HG02852 (cell line): ENCODE measurements around the gene RARA.

Experiments used
- ATAC-seq: cut with Tn5 transposase; IDR thresholded peaks from one replicate; pipeline ENCODE4 v1.9.1; 2021; ENCODE audit warnings: mild to moderate bottlenecking, moderate library complexity; ENCODE audit not compliant: unreplicated experiment

RARA gene

DNA sequence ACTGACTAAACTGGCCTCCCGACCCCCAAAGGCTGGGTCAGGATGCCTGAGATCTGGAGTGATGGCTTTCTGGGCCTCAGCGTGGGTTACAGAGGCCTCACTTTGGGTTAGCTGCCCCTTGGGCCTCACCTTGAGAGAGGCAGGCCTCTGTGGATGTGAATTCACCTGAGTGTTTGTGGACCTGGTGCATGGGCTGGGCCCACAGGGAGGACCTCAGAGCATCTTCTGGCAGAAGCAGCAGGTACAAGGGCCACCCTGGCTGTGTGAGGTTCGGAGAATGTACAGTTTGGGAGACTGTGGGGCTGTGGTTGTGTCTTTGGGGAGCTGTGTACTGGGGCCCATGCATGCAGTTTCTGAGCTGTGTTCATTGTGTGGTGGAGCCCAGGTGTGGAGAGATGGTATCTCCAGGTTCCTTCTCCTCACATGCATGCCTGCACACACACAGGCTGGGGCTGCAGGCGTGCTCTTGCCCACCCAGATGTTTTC lies 18.3 kb downstream of the RARA start:
- ATAC-seq, result no peak

GRCh38 chr17:40327735-40328385 lies 18.9 kb downstream of the RARA start:
- no peak for ATAC-seq

DNA sequence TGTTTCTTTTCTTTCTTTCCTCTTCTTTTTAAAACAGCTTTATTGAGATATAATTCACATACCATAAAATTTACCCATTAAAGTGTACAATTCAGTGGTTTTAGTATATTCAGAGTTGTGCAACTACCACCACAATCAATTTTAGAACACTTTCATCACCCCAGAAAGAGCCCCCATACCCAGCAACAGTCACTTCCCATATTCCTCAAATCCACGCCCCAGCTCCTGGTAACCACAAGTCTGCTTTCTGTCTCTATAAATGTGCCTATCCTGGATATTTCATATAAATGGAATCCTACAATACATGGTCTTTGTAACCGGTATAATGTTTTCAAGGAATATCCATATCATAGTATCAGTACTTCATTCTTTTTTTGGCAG lies 19.4 kb downstream of the RARA start:
- no peak for ATAC-seq

- ATAC-seq, result no peak
These were observed 21.1 kb downstream of the RARA start for GRCh38 chr17:40329839-40330794.

DNA sequence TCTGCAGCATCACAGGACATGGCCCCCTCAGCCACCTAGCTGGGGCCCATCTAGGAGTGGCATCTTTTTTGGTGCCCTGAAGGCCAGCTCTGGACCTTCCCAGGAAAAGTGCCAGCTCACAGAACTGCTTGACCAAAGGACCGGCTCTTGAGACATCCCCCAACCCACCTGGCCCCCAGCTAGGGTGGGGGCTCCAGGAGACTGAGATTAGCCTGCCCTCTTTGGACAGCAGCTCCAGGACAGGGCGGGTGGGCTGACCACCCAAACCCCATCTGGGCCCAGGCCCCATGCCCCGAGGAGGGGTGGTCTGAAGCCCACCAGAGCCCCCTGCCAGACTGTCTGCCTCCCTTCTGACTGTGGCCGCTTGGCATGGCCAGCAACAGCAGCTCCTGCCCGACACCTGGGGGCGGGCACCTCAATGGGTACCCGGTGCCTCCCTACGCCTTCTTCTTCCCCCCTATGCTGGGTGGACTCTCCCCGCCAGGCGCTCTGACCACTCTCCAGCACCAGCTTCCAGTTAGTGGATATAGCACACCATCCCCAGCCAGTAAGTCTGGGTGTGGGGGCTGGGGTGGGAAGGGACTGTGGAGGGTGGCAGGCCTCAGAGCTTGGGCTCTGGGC lies 22.0 kb downstream of the RARA start:
- no peak for ATAC-seq

- ATAC-seq, result no peak
These were observed 23.0 kb downstream of the RARA start for GRCh38 chr17:40331743-40332641.

GRCh38 chr17:40333781-40334448 lies 24.9 kb downstream of the RARA start:
- no peak for ATAC-seq

- ATAC-seq, result no peak
These were observed 26.6 kb downstream of the RARA start for GRCh38 chr17:40335620-40336019.

GRCh38 chr17:40337351-40337750 lies 28.4 kb downstream of the RARA start:
- ATAC-seq, result no peak

GRCh38 chr17:40338058-40338457 lies 29.1 kb downstream of the RARA start:
- ATAC-seq, result no peak

GRCh38 chr17:40338941-40339649 lies 30.1 kb downstream of the RARA start:
- ATAC-seq, result no peak

GRCh38 chr17:40340327-40340726 lies 31.3 kb downstream of the RARA start:
- no peak for ATAC-seq

GRCh38 chr17:40340880-40341807 lies 32.2 kb downstream of the RARA start:
- peak; percentile 74 for ATAC-seq

- no peak for ATAC-seq
These were observed 33.0 kb downstream of the RARA start for GRCh38 chr17:40341808-40342503.

GRCh38 chr17:40342504-40343218 lies 33.7 kb downstream of the RARA start:
- no peak for ATAC-seq

DNA sequence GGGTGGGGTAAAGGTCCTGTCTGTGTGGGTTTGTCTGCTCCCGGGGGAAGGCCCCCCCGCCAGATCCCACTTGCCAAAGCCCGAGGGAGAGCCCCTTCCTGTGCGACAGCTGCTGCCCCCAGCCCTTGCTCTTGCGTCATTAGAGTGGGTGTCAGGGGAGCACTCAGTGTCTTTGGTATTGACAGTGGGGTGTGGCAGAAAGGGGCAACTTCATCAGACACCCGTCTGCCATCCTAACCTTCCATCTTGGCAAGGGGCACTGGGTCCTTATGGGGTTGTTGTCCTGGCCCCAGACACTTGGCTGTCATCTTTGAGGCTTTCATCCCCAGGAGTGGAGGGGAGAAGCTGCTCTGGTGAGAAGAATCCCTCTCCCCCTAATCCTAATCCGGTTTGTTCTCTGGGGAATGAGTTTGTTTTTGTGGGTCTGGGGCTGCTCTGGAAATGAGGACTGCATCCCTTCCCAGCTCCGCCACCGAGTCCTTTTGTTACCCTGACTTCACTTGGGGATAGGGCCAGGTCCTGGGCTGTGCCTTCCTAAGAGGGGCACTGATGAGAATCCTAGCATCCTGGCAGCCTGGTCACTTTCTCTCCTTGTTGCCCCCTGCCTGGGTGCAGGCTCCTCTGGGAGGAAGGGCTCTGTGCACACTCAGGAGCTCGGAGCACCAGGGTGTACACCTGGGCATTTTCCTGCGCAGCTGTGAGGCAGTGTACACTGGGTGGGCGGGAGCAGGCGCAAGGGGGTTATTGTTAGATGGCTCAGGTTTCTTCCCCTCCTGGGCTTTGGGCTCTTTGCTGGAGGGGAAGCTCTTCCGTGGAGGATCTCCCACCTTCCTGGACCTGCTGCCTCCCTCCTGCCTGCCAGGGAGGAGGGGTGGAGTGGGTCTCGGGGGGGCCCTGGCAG lies 34.5 kb downstream of the RARA start:
- no peak for ATAC-seq
